H1 (cell line): ENCODE data around the gene TFF2. TPM values are rescaled to one million over a fixed set of nuclear protein-coding genes. Genes with fewer than 3 reads are reported as not detected.

Experiments
- CTCF ChIA-PET: fragments of 300-600 bp; sonication (Branson Sonifier 250); formaldehyde crosslinking; loops from one replicate; lab custom pipeline; 2021; ENCODE audit not compliant: partially characterized antibody; lab: Charles Lee
- POLR2A ChIA-PET: fragments of 300-600 bp; sonication (Branson Sonifier 250); formaldehyde crosslinking; loops from one replicate; lab custom pipeline; 2021; ENCODE audit warnings: inconsistent platforms; ENCODE audit not compliant: partially characterized antibody; lab: Charles Lee
- DNase-seq, 2 experiments: peaks; one replicate each; pipeline versions ENCODE4 v3.0.0 to v3.0.0-alpha.2; 2010 to 2022; ENCODE audit warnings: low spot score in 2 of 2, low read depth in 1 of 2, mixed read lengths in 1 of 2
- FAIRE-seq: peaks from 2 replicates; lab custom pipeline; 2011; peaks lifted over from hg19 to GRCh38; lab: Jason Lieb, UNC
- H2AFZ ChIP-seq: 2 replicates; pipeline ENCODE4 v1.8.1; 2012; ENCODE audit warnings: low read length, inconsistent platforms
- H2AK5ac ChIP-seq: 2 replicates; pipeline ENCODE4 v1.6.1; 2013; ENCODE audit warnings: low read depth, low read length
- H2BK120ac ChIP-seq: replicated peaks from 2 replicates; pipeline ENCODE3; 2013; ENCODE audit warnings: low read depth, low read length, inconsistent platforms
- H2BK12ac ChIP-seq: 2 replicates; pipeline ENCODE4 v1.6.1; 2013; ENCODE audit warnings: low read depth, low read length
- H2BK15ac ChIP-seq: 2 replicates; pipeline ENCODE4 v1.6.1; 2013; ENCODE audit warnings: low read length
- H2BK20ac ChIP-seq: 2 replicates; pipeline ENCODE4 v1.6.1; 2013; ENCODE audit warnings: low read length
- H2BK5ac ChIP-seq: 2 replicates; pipeline ENCODE4 v1.6.1; 2013; ENCODE audit warnings: low read depth, low read length
- H3K14ac ChIP-seq: 2 replicates; pipeline ENCODE4 v1.6.1; 2013; ENCODE audit warnings: inconsistent platforms; ENCODE audit not compliant: insufficient read length
- H3K18ac ChIP-seq: 2 replicates; pipeline ENCODE4 v1.6.1; 2013; ENCODE audit warnings: low read length; ENCODE audit errors: extremely low read depth
- H3K23ac ChIP-seq: 2 replicates; pipeline ENCODE4 v1.6.1; 2013; ENCODE audit warnings: inconsistent platforms; ENCODE audit not compliant: insufficient read length
- H3K23me2 ChIP-seq: 2 replicates; pipeline ENCODE4 v1.6.1; 2013; ENCODE audit warnings: low read depth, low read length
- H3K27ac ChIP-seq: 2 replicates; pipeline ENCODE4 v1.6.1; 2011; ENCODE audit warnings: low read depth, low read length, inconsistent platforms
- H3K27me3 ChIP-seq, 4 experiments: replicated peaks in 1 of 4; 1 replicate in 1 of 4; 2 replicates in 3 of 4; pipeline versions ENCODE4 v1.6.1 to v1.8.1; 2011 to 2013; ENCODE audit warnings: low read length in 3 of 4, mild to moderate bottlenecking in 3 of 4, inconsistent platforms in 2 of 4, mixed read lengths in 2 of 4, moderate library complexity in 1 of 4; ENCODE audit not compliant: control insufficient read depth in 3 of 4, insufficient read depth in 3 of 4; ENCODE audit errors: extremely low read depth in 1 of 4
- H3K36me3 ChIP-seq, 4 experiments: 2 replicates each; pipeline versions ENCODE4 v1.6.1 to v1.8.1; 2011 to 2013; ENCODE audit warnings: mild to moderate bottlenecking in 4 of 4, low read length in 3 of 4, moderate library complexity in 2 of 4, control low read depth in 1 of 4, inconsistent platforms in 1 of 4; ENCODE audit not compliant: insufficient read depth in 4 of 4, control insufficient read depth in 2 of 4
- H3K4ac ChIP-seq: replicated peaks from 2 replicates; pipeline ENCODE3; 2013; ENCODE audit warnings: low read length, low read depth, mixed read lengths, inconsistent platforms; ENCODE audit not compliant: insufficient read length
- H3K4me1 ChIP-seq, 4 experiments: replicated peaks in 1 of 4; 1 replicate in 1 of 4; 2 replicates in 3 of 4; pipeline versions ENCODE4 v1.6.1 to v1.8.1; 2011 to 2013; ENCODE audit warnings: low read length in 3 of 4, inconsistent platforms in 2 of 4, mixed read lengths in 1 of 4; ENCODE audit not compliant: insufficient read depth in 4 of 4, control insufficient read depth in 3 of 4
- H3K4me2 ChIP-seq, 2 experiments: 2 replicates each; pipeline versions ENCODE4 v1.6.1 to v1.8.1; 2011 to 2013; ENCODE audit warnings: low read depth in 2 of 2, low read length in 2 of 2, control low read depth in 1 of 2, inconsistent platforms in 1 of 2, mild to moderate bottlenecking in 1 of 2; ENCODE audit not compliant: insufficient read depth in 1 of 2
- H3K4me3 ChIP-seq, 4 experiments: fragments of 200-600, 300-600 bp in 1 of 4; sonication (generic), shearing (Covaris generic), sonication (Bioruptor Twin) in 1 of 4; 2 replicates each; pipeline versions ENCODE4 v1.5.1 to v1.8.1; 2011 to 2016; ENCODE audit warnings: low read length in 4 of 4, low read depth in 3 of 4, control low read depth in 2 of 4, inconsistent platforms in 2 of 4, mild to moderate bottlenecking in 2 of 4, mixed read lengths in 1 of 4, moderate library complexity in 1 of 4; ENCODE audit not compliant: insufficient read depth in 2 of 4; ENCODE audit errors: extremely low read depth in 1 of 4
- H3K56ac ChIP-seq: replicated peaks from 2 replicates; pipeline ENCODE3; 2013; ENCODE audit warnings: low read depth, mild to moderate bottlenecking, mixed read lengths, low read length, inconsistent platforms; ENCODE audit not compliant: insufficient read length
- H3K79me1 ChIP-seq: 2 replicates; pipeline ENCODE4 v1.6.1; 2013; ENCODE audit warnings: low read depth, low read length, control low read depth
- H3K79me2 ChIP-seq, 2 experiments: 2 replicates each; pipeline versions ENCODE4 v1.6.1 to v1.8.1; 2012 to 2013; ENCODE audit warnings: low read length in 2 of 2, mild to moderate bottlenecking in 2 of 2, inconsistent platforms in 1 of 2; ENCODE audit not compliant: insufficient read depth in 2 of 2, control insufficient read depth in 1 of 2
- H3K9ac ChIP-seq, 4 experiments: replicated peaks in 1 of 4; 1 replicate in 1 of 4; 2 replicates in 3 of 4; pipeline versions ENCODE4 v1.6.1 to v1.8.1; 2011 to 2013; ENCODE audit warnings: low read depth in 3 of 4, low read length in 3 of 4, control low read depth in 2 of 4, mild to moderate bottlenecking in 2 of 4, moderate library complexity in 2 of 4, inconsistent platforms in 1 of 4; ENCODE audit errors: extremely low read depth in 1 of 4
- H3K9me3 ChIP-seq, 2 experiments: 2 replicates each; pipeline versions ENCODE4 v1.6.1 to v1.8.1; 2012 to 2013; ENCODE audit warnings: mild to moderate bottlenecking in 2 of 2, moderate library complexity in 2 of 2, control low read depth in 1 of 2, inconsistent platforms in 1 of 2, low read depth in 1 of 2, low read length in 1 of 2, mixed read lengths in 1 of 2; ENCODE audit not compliant: insufficient read depth in 2 of 2
- H4K20me1 ChIP-seq, 2 experiments: replicated peaks in 1 of 2; 2 replicates each; pipeline versions ENCODE3 to v1.8.1; 2011 to 2013; ENCODE audit warnings: inconsistent platforms in 2 of 2, low read length in 2 of 2, mild to moderate bottlenecking in 1 of 2; ENCODE audit not compliant: insufficient read depth in 2 of 2, control insufficient read depth in 1 of 2
- H4K5ac ChIP-seq: 2 replicates; pipeline ENCODE4 v1.6.1; 2013; ENCODE audit warnings: low read length, low read depth, mixed read lengths, inconsistent platforms; ENCODE audit not compliant: insufficient read length
- H4K8ac ChIP-seq: 2 replicates; pipeline ENCODE4 v1.8.0; 2013; ENCODE audit warnings: mild to moderate bottlenecking, moderate library complexity, low read length, inconsistent platforms; ENCODE audit not compliant: insufficient read depth; ENCODE audit errors: extremely low read depth
- H4K91ac ChIP-seq: replicated peaks from 2 replicates; pipeline ENCODE3; 2013; ENCODE audit warnings: low read length, mixed read lengths, inconsistent platforms; ENCODE audit not compliant: insufficient read length
- CTBP2 ChIP-seq: IDR thresholded peaks from 2 replicates; pipeline ENCODE4 v1.7.0; 2011; ENCODE audit warnings: borderline replicate concordance, mild to moderate bottlenecking, moderate library complexity, mixed read lengths, low read length; ENCODE audit not compliant: insufficient read depth, insufficient read length
- EGR1 ChIP-seq: IDR thresholded peaks from 2 replicates; pipeline ENCODE4 v1.6.1; 2011; ENCODE audit warnings: low read depth, low read length, borderline replicate concordance
- GABPA ChIP-seq: IDR thresholded peaks from 2 replicates; pipeline ENCODE4 v1.6.1; 2011; ENCODE audit warnings: mild to moderate bottlenecking, low read length, moderate library complexity, borderline replicate concordance; ENCODE audit not compliant: insufficient read depth
- JUN ChIP-seq: IDR thresholded peaks from 2 replicates; pipeline ENCODE4 v1.6.1; 2011; ENCODE audit warnings: low read depth, mild to moderate bottlenecking, improper control_type of control experiment, low read length
- KDM4A ChIP-seq: IDR thresholded peaks from one replicate; pipeline ENCODE4 v1.7.1; 2012; ENCODE audit warnings: low read depth, mild to moderate bottlenecking, moderate library complexity, low read length, inconsistent platforms; ENCODE audit not compliant: severe bottlenecking
- KDM5A ChIP-seq: fragments of 200-600 bp; IDR thresholded peaks from 2 replicates; pipeline ENCODE4 v1.7.1; 2012; ENCODE audit warnings: mild to moderate bottlenecking, low read length, inconsistent platforms, mixed read lengths
- MAX ChIP-seq: IDR thresholded peaks from 2 replicates; pipeline ENCODE4 v1.6.1; 2012; ENCODE audit warnings: inconsistent platforms
- POLR2AphosphoS5 ChIP-seq: IDR thresholded peaks from 2 replicates; pipeline ENCODE4 v1.6.1; 2011; ENCODE audit warnings: low read depth, low read length
- RAD21 ChIP-seq, 2 experiments: IDR thresholded peaks in 1 of 2; conservative IDR thresholded peaks in 1 of 2; 2 replicates each; pipeline ENCODE4 v1.6.1; 2011; ENCODE audit warnings: low read depth in 2 of 2, low read length in 2 of 2, improper control_type of control experiment in 1 of 2, inconsistent platforms in 1 of 2, mild to moderate bottlenecking in 1 of 2, moderate library complexity in 1 of 2
- SP1 ChIP-seq: IDR thresholded peaks from 2 replicates; pipeline ENCODE4 v1.6.1; 2011; ENCODE audit warnings: low read depth, low read length
- SP4 ChIP-seq: IDR thresholded peaks from 2 replicates; pipeline ENCODE4 v1.6.1; 2012; ENCODE audit warnings: low read length, inconsistent platforms
- TEAD4 ChIP-seq: IDR thresholded peaks from 2 replicates; pipeline ENCODE4 v1.6.1; 2012; ENCODE audit warnings: low read depth, low read length, inconsistent platforms, mixed read lengths
- WGBS, 2 experiments: shearing (Covaris generic) in 1 of 2; methylation state at CpG; one replicate each; pipeline versions ENCODE4 v1.1.6 to v1.1.7; 2013 to 2015; ENCODE audit warnings: low lambda C conversion rate in 2 of 2, mixed read lengths in 2 of 2, inconsistent platforms in 1 of 2, low coverage in 1 of 2, missing lambda C conversion rate in 1 of 2; ENCODE audit not compliant: insufficient replicate concordance in 2 of 2, insufficient coverage in 1 of 2, insufficient read length in 1 of 2; ENCODE audit errors: extremely low coverage in 1 of 2, missing lambda C conversion rate in 1 of 2; 5-methylcytosine and 5-hydroxymethylcytosine counted together
- polyA plus RNA-seq, 7 experiments: library from polyadenylated mRNA; depleted of rRNA in 3 of 7; stranded (reverse) in 5 of 7; unstranded in 2 of 7; fragments of >200 nt in 5 of 7; fragments of 200-250 nt in 2 of 7; gene quantifications; 1 replicate in 5 of 7; 2 replicates in 1 of 7; 4 replicates in 1 of 7; pipeline versions ENCODE4 v1.2.1 to v1.2.3, GENCODE V29; 2011 to 2013; ENCODE audit warnings: missing spikeins in 2 of 7, mixed read lengths in 2 of 7
- total RNA-seq: library from RNA; stranded (reverse); fragmentation: NEBNext Ultra II Directional; extraction: Animal tissue kit (Norgen Biotek cat#: 25700); gene quantifications from 2 replicates; pipeline ENCODE4 v1.2.1, GENCODE V29; 2021

The TFF2 gene
- total and polyA plus RNA-seq, 2 of the 8 experiments (the other 6 are each of a cell fraction or from before 2014, with no cell fraction given): not detected

- H3K4me3 ChIP-seq: no peak overlapping the region
- H3K79me1 ChIP-seq: no peaks in the 10 kb centered on the region
- H3K27ac ChIP-seq: no peak overlapping the region
- no peak for DNase-seq
- POLR2A ChIA-PET: interaction anchor here (0.6 kb wide), 1 partner anchor 32 kb away, joined by 3 read pairs; the partner anchor contains the start of gene UBASH3A
- no peak overlapping the region for H3K4me2 ChIP-seq
- H3K23me2 ChIP-seq: no peaks in the 10 kb centered on the region
- H3K4ac ChIP-seq: peak overlapping the region; percentile 63
- CTCF ChIA-PET: interaction anchor here (1.2 kb wide), 1 partner anchor 12 kb away, joined by 4 read pairs; no protein-coding TSS in a partner anchor
- peaks cover 0 to 7% (median 0%) of the 10 kb centered on the region in 4 experiments; a peak in 5 of 7 replicates for H3K4me1 ChIP-seq
- H2BK120ac ChIP-seq: peak overlapping the region; percentile 63
- H2BK12ac ChIP-seq: peak overlapping the region; percentile 60; the same call in 1 of the 2 replicates
- H4K5ac ChIP-seq: no peak overlapping the region
- H2AFZ ChIP-seq: no peak overlapping the region
- no peak overlapping the region for H3K14ac ChIP-seq
- peak overlapping the region; percentile 32; the same call in 1 of the 2 replicates for H2BK20ac ChIP-seq
- no peak for FAIRE-seq
- H3K56ac ChIP-seq: no peak overlapping the region
- no peaks in the 10 kb centered on the region for H3K36me3 ChIP-seq
- peak overlapping the region; percentile 61 for H2BK15ac ChIP-seq
- WGBS, 2 experiments: 79% methylated on average over 18 of the region's 18 CpGs; no CpG with 5 or more reads in 1 of the 2 experiments
- H3K23ac ChIP-seq: no peak overlapping the region
- H3K18ac ChIP-seq: no peak overlapping the region
- no peaks in the 10 kb centered on the region for H3K9me3 ChIP-seq
- peaks cover 0 to 2% (median 0%) of the 10 kb centered on the region in 4 experiments; a peak in 1 of 7 replicates for H3K27me3 ChIP-seq
- no peak overlapping the region for H2AK5ac ChIP-seq
- peak overlapping the region; percentile 57 for H4K8ac ChIP-seq
- peak overlapping the region; percentile 1; the same call in 1 of the 2 replicates for H2BK5ac ChIP-seq
- peak overlapping the region; percentile 74 for H4K91ac ChIP-seq
- no peak overlapping the region for H3K9ac ChIP-seq
- no peaks in the 10 kb centered on the region for H4K20me1 ChIP-seq
- H3K79me2 ChIP-seq: no peaks in the 10 kb centered on the region
- TF ChIP-seq JUN (no peak), POLR2AphosphoS5 (no peak), RAD21 (IDR thresholded peaks at IDR 0.05 in 1 of 2, conservative IDR thresholded peaks at IDR 0.05 in 1 of 2; ENCODE audit: low read depth in 2 of 2, low read length in 2 of 2) (no peak), SP1 (no peak), KDM4A (no peak), KDM5A (no peak), TEAD4 (no peak), SP4 (no peak), EGR1 (no peak), MAX (no peak), GABPA (no peak), CTBP2 (no peak)
Measured at GRCh38 chr21:42370894-42371654, 20.3 kb upstream of the TFF2 start.
